HUDEP-2 (cell line): ENCODE results near the gene CSF2.

Experiments
- DNase-seq, 76 experiments: peaks; one replicate each; lab custom pipeline; 2025; ENCODE audit not compliant: unreplicated experiment in 76 of 76; lab: John Stamatoyannopoulos, UW

CSF2 gene

GRCh38 chr5:132073231-132074013 lies at the start of gene CSF2:
Gene CSF2, plus strand, starts transcription at chr5:132073789. Its CDS starts 35 bp downstream, at chr5:132073824.
- DNase-seq: no peak

GRCh38 chr5:132024117-132024435 lies 49.5 kb upstream of the CSF2 start:
- DNase-seq: no peak

GRCh38 chr5:132024789-132025402 lies 48.7 kb upstream of the CSF2 start:
- no peak for DNase-seq

GRCh38 chr5:132025403-132025971 lies 48.1 kb upstream of the CSF2 start:
- DNase-seq: no peak

GRCh38 chr5:132026516-132027008 lies 47.0 kb upstream of the CSF2 start:
- no peak for DNase-seq

- no peak for DNase-seq
These were observed 46.6 kb upstream of the CSF2 start for GRCh38 chr5:132027027-132027426.

GRCh38 chr5:132029609-132030330 lies 43.8 kb upstream of the CSF2 start:
- DNase-seq: no peak

- no peak for DNase-seq
These were observed 43.0 kb upstream of the CSF2 start for GRCh38 chr5:132030610-132031009.

GRCh38 chr5:132032196-132032595 lies 41.4 kb upstream of the CSF2 start:
- no peak for DNase-seq

- no peak for DNase-seq
These were observed 40.5 kb upstream of the CSF2 start for GRCh38 chr5:132033122-132033521.

- no peak for DNase-seq
These were observed 36.2 kb upstream of the CSF2 start for GRCh38 chr5:132037353-132037752.

GRCh38 chr5:132044207-132044606 lies 29.4 kb upstream of the CSF2 start:
- no peak for DNase-seq

- DNase-seq: no peak
These were observed 26.7 kb upstream of the CSF2 start for GRCh38 chr5:132046880-132047299.

GRCh38 chr5:132049093-132049492 lies 24.5 kb upstream of the CSF2 start:
- DNase-seq: peak in 1 of 76 experiments; percentile 1

- DNase-seq: no peak
These were observed 24.0 kb upstream of the CSF2 start for GRCh38 chr5:132049559-132049958.

GRCh38 chr5:132050136-132050535 lies 23.5 kb upstream of the CSF2 start:
- DNase-seq: no peak

GRCh38 chr5:132050661-132051552 lies 22.7 kb upstream of the CSF2 start:
- no peak for DNase-seq

GRCh38 chr5:132052520-132052919 lies 21.1 kb upstream of the CSF2 start:
- DNase-seq: no peak

- no peak for DNase-seq
These were observed 20.1 kb upstream of the CSF2 start for GRCh38 chr5:132053483-132053882.

- DNase-seq: no peak
These were observed 19.4 kb upstream of the CSF2 start for GRCh38 chr5:132054031-132054696.
